SK-N-MC (cell line): Measurements from ENCODE around the gene POLR2L.

Source experiments
- DNase-seq: peaks from one replicate; pipeline ENCODE4 v3.0.0-alpha.2; 2011; ENCODE audit warnings: low read depth, low spot score
- H3K27ac ChIP-seq: fragments of 200-600 bp; sonication (generic); 2 replicates; pipeline ENCODE4 v1.5.1; 2016; ENCODE audit warnings: mixed run types
- H3K36me3 ChIP-seq: fragments of 200-600 bp; sonication (generic); 2 replicates; pipeline ENCODE4 v1.6.1; 2017; ENCODE audit warnings: antibody characterized with exemption, low read length, mixed read lengths; ENCODE audit not compliant: insufficient read depth
- H3K4me3 ChIP-seq: fragments of 200-600 bp; sonication (generic); 2 replicates; pipeline ENCODE4 v1.5.1; 2016
- H3K9ac ChIP-seq: fragments of 200-600 bp; sonication (generic); 2 replicates; pipeline ENCODE4 v1.8.0; 2017; ENCODE audit warnings: mixed run types, mixed read lengths; ENCODE audit not compliant: insufficient read length
- H3K9me3 ChIP-seq: fragments of 200-600 bp; sonication (generic); 2 replicates; pipeline ENCODE4 v1.6.1; 2017; ENCODE audit warnings: low read depth, mild to moderate bottlenecking, antibody characterized with exemption, low read length, moderate library complexity, mixed read lengths
- EZH2 ChIP-seq: fragments of 200-600 bp; sonication (generic); IDR thresholded peaks from one replicate; pipeline ENCODE4 v1.6.1; 2017; ENCODE audit warnings: antibody characterized with exemption
- FOXP2 ChIP-seq: optimal IDR thresholded peaks from 2 replicates; pipeline ENCODE3; 2011; ENCODE audit warnings: mild to moderate bottlenecking, moderate library complexity; ENCODE audit not compliant: insufficient read depth; ENCODE audit errors: extremely low read length, control extremely low read depth
- POLR2AphosphoS5 ChIP-seq: IDR thresholded peaks from 2 replicates; pipeline ENCODE4 v1.6.1; 2012; ENCODE audit warnings: mild to moderate bottlenecking, low read depth, low read length, borderline replicate concordance

POLR2L gene

GRCh38 chr11:794766-795633 is 47.3 kb downstream of the POLR2L start:
- no peak for TF ChIP-seq POLR2AphosphoS5
- no peak for TF ChIP-seq FOXP2
- no peak for TF ChIP-seq EZH2
- Histone ChIP-seq H3K9me3 (no peaks in the 10 kb centered on the region), H3K36me3 (no peaks in the 10 kb centered on the region; the same call in 1 of the 2 replicates), H3K9ac (no peak overlapping the region), H3K27ac (no peak overlapping the region), H3K4me3 (peak overlapping the region; percentile 94)
- DNase-seq = no peak

GRCh38 chr11:794013-794765 is 48.1 kb downstream of the POLR2L start:
- no peak for TF ChIP-seq FOXP2
- TF ChIP-seq POLR2AphosphoS5 = no peak
- TF ChIP-seq EZH2 = no peak
- Histone ChIP-seq H3K27ac (no peak overlapping the region), H3K9me3 (no peaks in the 10 kb centered on the region), H3K36me3 (no peaks in the 10 kb centered on the region; the same call in 1 of the 2 replicates), H3K9ac (no peak overlapping the region), H3K4me3 (no peak overlapping the region)
- DNase-seq = no peak

GRCh38 chr11:793556-793955 is 48.8 kb downstream of the POLR2L start:
- Histone ChIP-seq H3K36me3 (no peaks in the 10 kb centered on the region; the same call in 1 of the 2 replicates), H3K9ac (no peak overlapping the region), H3K9me3 (no peaks in the 10 kb centered on the region), H3K4me3 (no peak overlapping the region), H3K27ac (no peak overlapping the region)
- DNase-seq = no peak
- no peak for TF ChIP-seq FOXP2
- TF ChIP-seq POLR2AphosphoS5 = no peak
- no peak for TF ChIP-seq EZH2

GRCh38 chr11:792873-793272 is 49.5 kb downstream of the POLR2L start:
- DNase-seq = no peak
- Histone ChIP-seq H3K4me3 (no peak overlapping the region), H3K9me3 (no peaks in the 10 kb centered on the region), H3K9ac (no peak overlapping the region), H3K36me3 (no peaks in the 10 kb centered on the region; the same call in 1 of the 2 replicates), H3K27ac (no peak overlapping the region)
- TF ChIP-seq FOXP2 (no peak), EZH2 (no peak), POLR2AphosphoS5 (no peak)

GRCh38 chr11:792535-792821 is 49.9 kb downstream of the POLR2L start:
- Histone ChIP-seq H3K4me3 (no peak overlapping the region), H3K36me3 (no peaks in the 10 kb centered on the region; the same call in 1 of the 2 replicates), H3K9me3 (no peaks in the 10 kb centered on the region), H3K27ac (no peak overlapping the region), H3K9ac (no peak overlapping the region)
- no peak for DNase-seq
- TF ChIP-seq EZH2 = no peak
- no peak for TF ChIP-seq FOXP2
- no peak for TF ChIP-seq POLR2AphosphoS5

GRCh38 chr11:791658-792534 is 50.4 kb downstream of the POLR2L start:
- Histone ChIP-seq H3K9ac (no peak overlapping the region), H3K27ac (no peak overlapping the region), H3K9me3 (no peaks in the 10 kb centered on the region), H3K4me3 (no peak overlapping the region), H3K36me3 (no peaks in the 10 kb centered on the region; the same call in 1 of the 2 replicates)
- DNase-seq = no peak
- TF ChIP-seq FOXP2 = no peak
- TF ChIP-seq POLR2AphosphoS5 = no peak
- no peak for TF ChIP-seq EZH2

GRCh38 chr11:790721-791564 is 51.4 kb downstream of the POLR2L start:
- Histone ChIP-seq H3K4me3 (no peak overlapping the region), H3K27ac (no peak overlapping the region), H3K36me3 (no peaks in the 10 kb centered on the region; the same call in 1 of the 2 replicates), H3K9me3 (no peaks in the 10 kb centered on the region), H3K9ac (no peak overlapping the region)
- TF ChIP-seq POLR2AphosphoS5 (no peak), FOXP2 (no peak), EZH2 (no peak)
- DNase-seq = no peak
